Natural killer cell (primary cell): ENCODE results near the gene ZIK1. TPM values are rescaled to one million over a fixed set of nuclear protein-coding genes. Genes with fewer than 3 reads are reported as not detected.

Source experiments
- ATAC-seq, 3 donors: fragments of 150-1000 bp in 2 of 3; fragments of 200-7000 bp in 1 of 3; cut with Tn5 transposase; 1 replicate in 1 of 3; 2 replicates in 2 of 3; pipeline ENCODE4 v1.10.0; 2021; ENCODE audit warnings: mild to moderate bottlenecking in 2 of 3, moderate library complexity in 2 of 3
- DNase-seq, 2 donors: peaks; one replicate each; pipeline versions ENCODE4 v3.0.0 to v3.0.0-alpha.2; 2013 to 2021; ENCODE audit warnings: mixed read lengths in 1 of 2
- H3K27ac ChIP-seq: one replicate; pipeline ENCODE4 v1.5.1; 2013; ENCODE audit warnings: mild to moderate bottlenecking, low read length
- H3K27me3 ChIP-seq: one replicate; pipeline ENCODE4 v1.6.1; 2013; ENCODE audit warnings: low read length; ENCODE audit not compliant: control insufficient read depth, insufficient read depth
- H3K36me3 ChIP-seq: one replicate; pipeline ENCODE4 v1.6.1; 2013; ENCODE audit warnings: low read length; ENCODE audit not compliant: control insufficient read depth, insufficient read depth
- H3K4me1 ChIP-seq: one replicate; pipeline ENCODE4 v1.6.1; 2013; ENCODE audit warnings: low read length; ENCODE audit not compliant: control insufficient read depth, insufficient read depth
- H3K4me3 ChIP-seq: one replicate; pipeline ENCODE4 v1.5.1; 2013; ENCODE audit warnings: low read length
- H3K9me3 ChIP-seq: one replicate; pipeline ENCODE4 v1.6.1; 2013; ENCODE audit warnings: low read length; ENCODE audit not compliant: control insufficient read depth, insufficient read depth
- H3K27ac Mint-ChIP-seq, 2 donors: one replicate each; pipeline ENCODE4 v1.8.0; 2022; ENCODE audit warnings: mild to moderate bottlenecking in 2 of 2, mixed read lengths in 2 of 2, moderate library complexity in 1 of 2
- H3K27me3 Mint-ChIP-seq, 2 donors: one replicate each; pipeline ENCODE4 v1.8.0; 2022; ENCODE audit warnings: low read depth in 2 of 2, mixed read lengths in 2 of 2
- H3K36me3 Mint-ChIP-seq: one replicate; pipeline ENCODE4 v1.8.0; 2022; ENCODE audit warnings: mixed read lengths
- H3K4me1 Mint-ChIP-seq, 2 donors: one replicate each; pipeline ENCODE4 v1.8.0; 2022; ENCODE audit warnings: mixed read lengths in 2 of 2
- H3K4me3 Mint-ChIP-seq: one replicate; pipeline ENCODE4 v1.8.0; 2022; ENCODE audit warnings: mild to moderate bottlenecking, moderate library complexity, mixed read lengths
- H3K9me3 Mint-ChIP-seq, 2 donors: one replicate each; pipeline ENCODE4 v1.8.0; 2022; ENCODE audit warnings: mixed read lengths in 2 of 2
- WGBS: methylation state at CpG from one replicate; pipeline ENCODE4 v1.1.7; 2013; ENCODE audit warnings: missing lambda C conversion rate; ENCODE audit not compliant: insufficient coverage; 5-methylcytosine and 5-hydroxymethylcytosine counted together
- intact Hi-C: fragments of 100-400 bp; cut with micrococcal nuclease; formaldehyde crosslinking; loops from one replicate; pipeline ENCODE4 v1.14.2; 2022
- total RNA-seq, 4 donors: library from RNA; stranded (reverse); fragments of 120-200 nt in 1 of 4; gene quantifications; one replicate each; pipeline versions ENCODE4 v1.2.3 to v1.2.4, GENCODE V29; 2013 to 2022
- TF ChIP-seq, protein P1 (sequence below): fragments of 200-600 bp; IDR thresholded peaks from one replicate; pipeline ENCODE4 v1.8.0; 2022; ENCODE audit warnings: antibody characterized with exemption

The ZIK1 gene
- total RNA-seq, 3 donors from 2014 or later (not counting 1 experiment from before 2014, with no cell fraction given), result 2.7 to 8.2 (median 6.5) TPM

DNA sequence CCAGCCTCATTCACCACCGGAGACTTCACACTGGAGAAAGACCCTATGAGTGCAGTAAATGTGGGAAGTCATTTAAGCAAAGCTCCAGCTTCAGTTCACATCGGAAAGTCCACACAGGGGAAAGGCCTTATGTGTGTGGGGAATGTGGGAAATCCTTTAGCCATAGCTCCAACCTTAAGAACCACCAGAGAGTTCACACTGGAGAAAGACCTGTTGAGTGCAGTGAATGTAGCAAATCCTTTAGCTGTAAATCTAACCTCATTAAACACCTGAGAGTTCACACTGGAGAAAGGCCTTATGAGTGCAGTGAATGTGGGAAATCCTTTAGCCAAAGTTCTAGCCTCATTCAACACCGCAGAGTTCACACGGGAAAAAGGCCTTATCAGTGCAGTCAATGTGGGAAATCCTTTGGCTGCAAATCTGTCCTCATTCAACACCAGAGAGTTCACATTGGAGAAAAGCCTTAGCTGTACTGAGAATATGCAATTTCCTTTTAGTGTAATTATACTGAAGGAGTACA lies 57.8 kb downstream of the ZIK1 start:
- no peak overlapping the region for H3K4me3 Mint-ChIP-seq
- peaks cover 62% of the 10 kb centered on the region for H3K36me3 Mint-ChIP-seq
- peaks cover 63% of the 10 kb centered on the region for H3K9me3 ChIP-seq
- ATAC-seq, result no peak
- H3K9me3 Mint-ChIP-seq, result peaks cover 17 to 31% of the 10 kb centered on the region in 2 donors
- TF ChIP-seq, protein P1, sequence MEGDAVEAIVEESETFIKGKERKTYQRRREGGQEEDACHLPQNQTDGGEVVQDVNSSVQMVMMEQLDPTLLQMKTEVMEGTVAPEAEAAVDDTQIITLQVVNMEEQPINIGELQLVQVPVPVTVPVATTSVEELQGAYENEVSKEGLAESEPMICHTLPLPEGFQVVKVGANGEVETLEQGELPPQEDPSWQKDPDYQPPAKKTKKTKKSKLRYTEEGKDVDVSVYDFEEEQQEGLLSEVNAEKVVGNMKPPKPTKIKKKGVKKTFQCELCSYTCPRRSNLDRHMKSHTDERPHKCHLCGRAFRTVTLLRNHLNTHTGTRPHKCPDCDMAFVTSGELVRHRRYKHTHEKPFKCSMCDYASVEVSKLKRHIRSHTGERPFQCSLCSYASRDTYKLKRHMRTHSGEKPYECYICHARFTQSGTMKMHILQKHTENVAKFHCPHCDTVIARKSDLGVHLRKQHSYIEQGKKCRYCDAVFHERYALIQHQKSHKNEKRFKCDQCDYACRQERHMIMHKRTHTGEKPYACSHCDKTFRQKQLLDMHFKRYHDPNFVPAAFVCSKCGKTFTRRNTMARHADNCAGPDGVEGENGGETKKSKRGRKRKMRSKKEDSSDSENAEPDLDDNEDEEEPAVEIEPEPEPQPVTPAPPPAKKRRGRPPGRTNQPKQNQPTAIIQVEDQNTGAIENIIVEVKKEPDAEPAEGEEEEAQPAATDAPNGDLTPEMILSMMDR, result no peak
- H3K4me3 ChIP-seq, result no peak overlapping the region
- H3K4me1 Mint-ChIP-seq, result no peaks in the 10 kb centered on the region
- H3K27ac Mint-ChIP-seq, result no peak overlapping the region
- H3K27ac ChIP-seq, result no peak overlapping the region
- DNase-seq, result no peak
- no peaks in the 10 kb centered on the region for H3K27me3 Mint-ChIP-seq
- no peaks in the 10 kb centered on the region for H3K27me3 ChIP-seq
- no peaks in the 10 kb centered on the region for H3K4me1 ChIP-seq
- 98% methylated on average over 4 of the region's 4 CpGs for WGBS
- intact Hi-C loops, result no loop called here
- peaks cover 41% of the 10 kb centered on the region for H3K36me3 ChIP-seq

DNA sequence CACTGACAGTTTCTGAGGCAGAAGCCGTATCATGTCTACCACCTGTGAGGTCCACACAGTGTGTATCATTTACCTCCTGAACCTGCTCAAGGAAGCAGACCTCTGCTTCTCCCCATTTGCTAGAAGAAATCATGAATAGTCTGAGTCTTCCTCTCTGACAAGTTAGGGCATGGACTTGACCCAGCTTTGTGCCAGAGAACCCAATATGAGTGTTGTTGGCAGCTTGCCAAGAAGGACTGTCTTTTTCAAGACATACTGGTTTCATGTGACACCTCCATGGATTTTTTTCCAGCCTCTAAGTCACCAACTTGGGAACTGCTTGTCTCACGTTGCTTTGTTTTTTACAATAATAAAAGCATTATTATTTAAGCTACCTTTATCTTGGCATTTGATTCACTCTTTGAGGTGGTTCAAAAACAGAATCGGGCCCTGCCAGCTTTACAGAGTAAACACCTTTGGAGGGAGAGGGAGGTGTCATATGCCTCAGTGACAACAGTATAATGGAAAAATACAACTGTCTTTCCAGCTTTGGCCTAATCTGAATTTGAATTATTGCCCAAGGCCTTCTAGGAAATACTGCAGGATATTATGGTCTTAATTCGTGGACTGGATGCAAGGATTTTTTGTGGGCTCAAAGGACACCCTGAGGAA lies 58.6 kb downstream of the ZIK1 start:
- DNase-seq (no peak), ATAC-seq (no peak)
- H3K27me3 Mint-ChIP-seq, result no peaks in the 10 kb centered on the region
- no peak overlapping the region for H3K27ac Mint-ChIP-seq
- H3K36me3 Mint-ChIP-seq, result peaks cover 54% of the 10 kb centered on the region
- H3K4me3 Mint-ChIP-seq, result no peak overlapping the region
- Histone ChIP-seq H3K4me1 (no peaks in the 10 kb centered on the region), H3K27ac (no peak overlapping the region), H3K4me3 (no peak overlapping the region), H3K27me3 (no peaks in the 10 kb centered on the region), H3K36me3 (peaks cover 38% of the 10 kb centered on the region), H3K9me3 (peaks cover 62% of the 10 kb centered on the region)
- peaks cover 14 to 27% of the 10 kb centered on the region in 2 donors for H3K9me3 Mint-ChIP-seq
- 96% methylated on average over 3 of the region's 4 CpGs for WGBS
- intact Hi-C loops, result no loop called here
- H3K4me1 Mint-ChIP-seq, result no peaks in the 10 kb centered on the region
- TF ChIP-seq, protein P1, result no peak

Other genes starting within 250 kb of the ZIK1 start
- gene ZNF304, start 232.9 kb upstream of the ZIK1 start, total RNA-seq, result 10 to 100 TPM in 1 of 3 donors, 1 to 10 TPM in 2; 6.6 to 10.7 (median 9.2) TPM
- gene TRAPPC2B, start 220.6 kb upstream of the ZIK1 start, total RNA-seq, result 10 to 100 TPM in 2 of 3 donors, 1 to 10 TPM in 1; 7.4 to 15.6 (median 13.7) TPM
- 1 to 10 TPM in 1 of 3 donors, under 1 TPM in 2; 0.48 to 1.2 (median 0.92) TPM for gene ZNF547, start 220.6 kb upstream of the ZIK1 start, total RNA-seq
- gene ZNF548, start 194.3 kb upstream of the ZIK1 start, total RNA-seq, result 100 to 1,000 TPM in 1 of 3 donors, 10 to 100 TPM in 2; 75.5 to 104 (median 96.9) TPM
- gene ZNF17, start 173.0 kb upstream of the ZIK1 start, total RNA-seq, result 10 to 100 TPM; 13.0 to 15.0 (median 13.3) TPM
- 1 to 10 TPM; 7.0 to 9.8 (median 7.8) TPM for gene ZNF749, start 148.8 kb upstream of the ZIK1 start, total RNA-seq
- under 1 TPM in 1 of 3 donors, not detected in 2; 0.40 TPM for gene VN1R1, start 127.0 kb upstream of the ZIK1 start, total RNA-seq
- gene ZNF772, start 106.6 kb upstream of the ZIK1 start, total RNA-seq, result 1 to 10 TPM; 1.3 to 3.5 (median 1.4) TPM
- gene ZNF419, start 96.4 kb upstream of the ZIK1 start, total RNA-seq, result 10 to 100 TPM in 1 of 3 donors, 1 to 10 TPM in 2; 5.9 to 11.3 (median 8.5) TPM
- 10 to 100 TPM in 2 of 3 donors, 1 to 10 TPM in 1; 4.3 to 10.2 (median 10.2) TPM for gene ZNF773, start 84.2 kb upstream of the ZIK1 start, total RNA-seq
- gene ZNF549, start 56.8 kb upstream of the ZIK1 start, total RNA-seq, result 10 to 100 TPM in 1 of 3 donors, 1 to 10 TPM in 2; 7.1 to 12.1 (median 8.6) TPM
- 10 to 100 TPM; 11.2 to 12.5 (median 12.1) TPM for gene ZNF550, start 24.3 kb upstream of the ZIK1 start, total RNA-seq
- gene ZNF416, start 5.2 kb upstream of the ZIK1 start, total RNA-seq, result 1 to 10 TPM; 1.7 to 5.3 (median 3.3) TPM
- 1 to 10 TPM; 5.1 to 8.0 (median 5.6) TPM for gene ZNF530, start 15.7 kb downstream of the ZIK1 start, total RNA-seq
- 10 to 100 TPM; 18.5 to 22.0 (median 20.5) TPM for gene ZNF134, start 30.1 kb downstream of the ZIK1 start, total RNA-seq
- 10 to 100 TPM; 33.7 to 47.0 (median 36.9) TPM for gene ZNF211, start 49.0 kb downstream of the ZIK1 start, total RNA-seq
- gene ZSCAN4, start 84.8 kb downstream of the ZIK1 start, total RNA-seq, result not detected
- gene ZNF551, start 97.8 kb downstream of the ZIK1 start, total RNA-seq, result 10 to 100 TPM in 1 of 3 donors, 1 to 10 TPM in 2; 5.6 to 12.9 (median 7.9) TPM
- gene ZNF154, start 125.1 kb downstream of the ZIK1 start, total RNA-seq, result 10 to 100 TPM in 1 of 3 donors, 1 to 10 TPM in 2; 4.2 to 21.6 (median 9.5) TPM
- gene ZNF671, start 143.5 kb downstream of the ZIK1 start, total RNA-seq, result 10 to 100 TPM; 11.1 to 12.9 (median 11.9) TPM
- 10 to 100 TPM; 10.5 to 19.2 (median 18.7) TPM for gene ZNF776, start 162.7 kb downstream of the ZIK1 start, total RNA-seq
- gene ZNF586, start 185.5 kb downstream of the ZIK1 start, total RNA-seq, result 10 to 100 TPM; 24.0 to 33.3 (median 28.2) TPM
- 10 to 100 TPM; 13.0 to 14.5 (median 14.3) TPM for gene ZNF552, start 230.8 kb downstream of the ZIK1 start, total RNA-seq
- gene ZNF587B, start 246.2 kb downstream of the ZIK1 start, total RNA-seq, result 10 to 100 TPM; 23.4 to 25.7 (median 23.9) TPM